Measurements from ENCODE around the gene BARX1.

The BARX1 gene

GRCh38 chr9:93929231-93929630 lies 25.9 kb downstream of the BARX1 start:
- in situ Hi-C loops (cut with MboI; ENCODE audit: low sequenced_read_pairs) = no loop called here

GRCh38 chr9:93922535-93922934 lies 32.6 kb downstream of the BARX1 start:
- in situ Hi-C loops (cut with MboI; ENCODE audit: low sequenced_read_pairs) = no loop called here

- in situ Hi-C loops (cut with MboI; ENCODE audit: low sequenced_read_pairs) = no loop called here
These were observed 34.9 kb downstream of the BARX1 start for GRCh38 chr9:93920131-93920800.

DNA sequence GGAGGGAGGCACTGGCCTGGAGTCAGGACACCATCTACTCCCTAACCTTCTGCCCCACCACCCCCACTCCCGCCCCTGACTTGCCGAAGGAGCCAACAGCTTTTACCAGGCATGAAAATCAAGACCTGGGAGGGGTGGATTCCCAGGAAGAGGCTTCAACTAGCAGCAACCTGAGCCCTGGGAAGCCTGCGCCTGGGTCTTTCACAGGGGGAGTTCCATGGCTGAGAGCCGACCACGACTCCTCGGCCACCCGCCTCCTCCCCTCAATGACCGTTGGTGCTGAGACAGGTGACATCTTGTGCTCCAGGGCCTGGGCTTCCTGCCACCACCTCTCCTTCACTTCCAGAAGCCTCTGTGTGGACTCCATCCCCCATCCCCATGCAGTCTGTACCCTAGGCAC lies 37.1 kb downstream of the BARX1 start:
- in situ Hi-C loops (cut with MboI; ENCODE audit: low sequenced_read_pairs) = no loop called here

- in situ Hi-C loops (cut with MboI; ENCODE audit: low sequenced_read_pairs) = no loop called here
These were observed 37.9 kb downstream of the BARX1 start for GRCh38 chr9:93917121-93917853.

- in situ Hi-C loops (cut with MboI; ENCODE audit: low sequenced_read_pairs) = no loop called here
These were observed 38.8 kb downstream of the BARX1 start for GRCh38 chr9:93916358-93916757.

DNA sequence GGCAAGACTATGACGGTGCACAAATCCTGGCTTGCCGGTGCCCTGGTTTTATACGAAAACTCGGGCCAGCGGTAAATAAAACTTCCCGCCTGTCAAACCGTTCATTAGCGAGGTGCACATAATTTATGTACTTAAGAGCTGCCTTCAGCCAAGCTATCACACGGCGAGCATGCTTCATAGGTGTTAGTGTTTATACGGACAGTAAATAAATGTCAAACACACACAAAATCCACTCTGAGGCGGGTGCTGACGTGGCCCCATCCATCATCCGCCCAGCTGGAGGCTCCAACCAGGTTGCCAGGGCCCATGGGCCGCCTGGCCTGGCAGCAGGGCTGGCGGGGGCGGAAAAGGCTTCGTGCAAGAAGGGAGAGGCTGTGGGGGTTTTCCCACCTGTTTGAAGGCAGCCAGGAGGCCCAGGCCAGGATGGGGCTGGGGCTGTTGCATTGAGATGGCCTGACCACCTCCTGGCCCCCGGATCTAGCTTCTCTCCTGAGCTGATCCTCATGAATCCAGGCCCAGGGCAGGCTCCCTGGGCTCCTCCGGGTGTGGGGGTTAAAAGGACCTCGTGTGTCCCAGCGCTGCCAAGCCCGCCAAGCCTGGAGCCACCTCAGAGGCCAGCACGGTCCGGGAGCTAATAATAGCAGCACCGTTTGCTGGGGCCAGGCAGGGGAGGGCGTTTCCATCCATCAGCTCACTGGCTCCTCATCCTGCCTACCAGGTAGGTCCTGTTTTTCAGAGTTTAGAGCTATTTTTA lies 43.2 kb downstream of the BARX1 start:
- in situ Hi-C loops (cut with MboI; ENCODE audit: low sequenced_read_pairs) = no loop called here

DNA sequence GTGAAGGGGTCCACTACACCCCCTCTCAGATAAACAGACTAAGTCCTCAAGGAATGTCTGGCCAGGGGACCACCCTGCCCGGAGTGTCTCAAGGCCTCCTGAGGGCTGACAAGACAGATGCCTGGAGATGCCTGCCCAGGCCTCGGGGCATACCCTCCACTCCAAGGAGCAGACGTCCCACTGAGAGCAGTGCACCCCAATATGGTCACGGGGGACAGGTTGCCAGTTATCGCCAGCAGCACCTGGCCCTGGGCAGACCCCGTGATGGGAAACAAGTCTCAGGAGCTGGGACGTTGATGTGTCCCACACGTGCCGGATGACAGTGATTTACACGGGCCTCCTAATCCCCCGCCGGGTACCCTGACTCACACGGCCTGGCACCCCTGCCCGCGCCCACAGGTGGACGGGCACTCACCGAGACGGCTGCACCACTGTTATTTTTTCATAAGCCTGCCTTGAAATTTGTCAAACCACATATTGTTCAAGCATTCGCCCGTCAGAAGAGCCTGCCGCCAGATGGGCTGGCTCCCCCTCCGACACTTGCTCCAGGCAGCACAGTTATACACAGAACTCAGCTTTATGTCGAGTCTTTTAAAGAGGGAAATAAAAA lies 43.9 kb downstream of the BARX1 start:
- in situ Hi-C loops (cut with MboI; ENCODE audit: low sequenced_read_pairs) = no loop called here

DNA sequence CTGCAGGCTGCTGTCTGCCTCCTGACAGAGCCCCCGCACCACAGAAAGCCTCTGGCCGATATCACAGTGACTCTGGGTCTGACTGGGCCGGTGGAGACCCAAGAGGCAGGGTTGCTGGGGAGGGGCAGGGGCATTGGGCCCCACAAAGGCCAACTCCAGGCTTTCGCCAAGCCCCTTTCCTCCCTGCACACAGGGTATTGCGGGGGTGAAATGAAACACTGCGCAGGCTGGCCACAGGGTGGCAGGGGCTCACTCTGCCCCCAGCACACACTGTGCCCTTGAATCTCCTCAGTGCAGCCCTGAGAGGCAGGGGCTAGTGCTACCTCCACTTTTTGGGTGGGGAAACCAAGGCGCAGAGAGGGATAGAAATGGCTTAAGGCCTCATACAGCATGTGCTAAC lies 44.6 kb downstream of the BARX1 start:
- in situ Hi-C loops (cut with MboI; ENCODE audit: low sequenced_read_pairs) = no loop called here

GRCh38 chr9:93910196-93910595 lies 45.0 kb downstream of the BARX1 start:
- in situ Hi-C loops (cut with MboI; ENCODE audit: low sequenced_read_pairs) = no loop called here

DNA sequence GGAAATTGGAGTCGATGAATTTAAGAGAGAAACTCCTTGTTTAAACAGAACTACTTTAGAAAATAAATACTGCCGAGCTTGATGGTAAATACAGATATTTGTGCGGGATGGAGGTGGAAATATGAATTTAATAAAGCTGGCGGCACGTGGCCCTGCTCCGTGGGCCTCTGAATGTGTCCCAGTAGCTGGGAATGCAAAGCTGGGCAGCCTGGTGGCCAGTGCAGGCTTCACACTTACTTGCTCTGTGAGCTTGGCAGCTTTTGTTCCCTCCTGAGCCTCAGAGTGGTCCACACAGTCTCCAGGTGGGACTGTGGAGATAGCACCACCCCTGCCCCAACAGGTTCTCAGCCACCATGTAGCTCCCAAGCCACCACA lies 45.9 kb downstream of the BARX1 start:
- in situ Hi-C loops (cut with MboI; ENCODE audit: low sequenced_read_pairs) = no loop called here

- in situ Hi-C loops (cut with MboI; ENCODE audit: low sequenced_read_pairs) = no loop called here
These were observed 46.4 kb downstream of the BARX1 start for GRCh38 chr9:93908591-93909241.

- in situ Hi-C loops (cut with MboI; ENCODE audit: low sequenced_read_pairs) = no loop called here
These were observed 47.5 kb downstream of the BARX1 start for GRCh38 chr9:93907551-93908199.

DNA sequence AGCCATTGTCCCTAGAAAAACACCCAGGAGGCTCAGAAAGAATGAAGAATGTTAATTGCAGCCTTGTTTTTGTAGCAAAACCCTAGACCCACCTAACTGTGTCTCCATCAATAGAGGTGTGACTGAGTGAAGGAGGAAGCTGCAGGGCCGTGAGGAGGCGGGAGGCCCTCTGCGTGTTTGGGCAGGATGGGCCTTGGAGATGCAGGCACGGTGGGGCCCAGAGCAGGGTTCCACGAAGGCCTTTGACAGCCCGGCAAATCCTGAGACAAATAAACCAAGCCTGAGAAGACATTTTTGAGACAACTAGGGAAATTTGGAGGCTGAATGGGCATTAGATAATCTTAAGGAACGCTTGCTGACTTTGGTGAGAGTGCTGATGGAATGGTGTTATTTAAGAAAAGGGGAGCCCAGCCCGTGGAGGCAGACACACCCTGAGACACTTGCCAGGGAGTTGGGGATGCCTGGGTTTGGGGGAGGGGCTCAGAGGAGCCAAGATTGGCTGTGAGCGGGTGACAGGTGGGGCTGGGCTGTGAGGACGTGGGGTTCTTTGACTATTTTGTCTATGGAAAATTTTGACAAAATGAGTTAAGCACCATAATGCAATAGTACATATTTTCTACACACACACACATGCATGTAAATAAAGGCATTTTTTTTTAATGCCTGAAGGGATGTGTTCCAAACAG lies 48.8 kb downstream of the BARX1 start:
- in situ Hi-C loops (cut with MboI; ENCODE audit: low sequenced_read_pairs) = no loop called here

- in situ Hi-C loops (cut with MboI; ENCODE audit: low sequenced_read_pairs) = no loop called here
These were observed 49.6 kb downstream of the BARX1 start for GRCh38 chr9:93905473-93906133.

GRCh38 chr9:93904649-93905472 lies 50.3 kb downstream of the BARX1 start:
- in situ Hi-C loops (cut with MboI; ENCODE audit: low sequenced_read_pairs) = no loop called here

GRCh38 chr9:93903886-93904648 lies 51.1 kb downstream of the BARX1 start:
- in situ Hi-C loops (cut with MboI; ENCODE audit: low sequenced_read_pairs) = no loop called here
